Caco-2 (cell line): ENCODE data around the gene VWA2. TPM values are rescaled to one million over a fixed set of nuclear protein-coding genes. Genes with fewer than 3 reads are reported as not detected.

Source experiments
- BruUV-seq: library from RNA; stranded (reverse); fragments of 400-500 nt; replicated peaks from 2 replicates; lab custom pipeline; 2021; lab: Mats Ljungman, UMichigan
- CTCF ChIA-PET: fragments of 300-600 bp; sonication (Branson Sonifier 250); formaldehyde crosslinking; loops from one replicate; lab custom pipeline; 2022; ENCODE audit warnings: antibody characterized with exemption; lab: Charles Lee
- POLR2A ChIA-PET: fragments of 300-600 bp; sonication (Branson Sonifier 250); formaldehyde crosslinking; loops from one replicate; lab custom pipeline; 2022; ENCODE audit warnings: antibody characterized with exemption; lab: Charles Lee
- DNase-seq, 2 experiments: peaks; one replicate each; pipeline versions ENCODE4 v3.0.0 to v3.0.0-alpha.2; 2020 to 2022
- H3K27me3 ChIP-seq: replicated peaks from 2 replicates; pipeline ENCODE4 v1.6.0; 2011; ENCODE audit warnings: low read length; ENCODE audit not compliant: control insufficient read depth, insufficient read depth
- H3K36me3 ChIP-seq: 2 replicates; pipeline ENCODE4 v1.5.1; 2011; ENCODE audit warnings: low read length; ENCODE audit not compliant: control insufficient read depth, insufficient read depth
- H3K4me1 ChIP-seq: fragments of 250-450 bp; sonication (Bioruptor Pico); 2 replicates; pipeline ENCODE4 v1.5.1; 2020; ENCODE audit warnings: mild to moderate bottlenecking
- H3K4me3 ChIP-seq: 2 replicates; pipeline ENCODE4 v1.5.1; 2011; ENCODE audit warnings: low read depth, mild to moderate bottlenecking, control low read depth, low read length
- H3K9me3 ChIP-seq: fragments of 250-450 bp; sonication (Bioruptor Pico); 2 replicates; pipeline ENCODE4 v1.5.1; 2020; ENCODE audit warnings: mild to moderate bottlenecking, moderate library complexity
- H3K27ac Mint-ChIP-seq: one replicate; pipeline ENCODE4 v1.8.0; 2022; ENCODE audit warnings: mixed read lengths; ENCODE audit not compliant: unreplicated experiment
- H3K27me3 Mint-ChIP-seq: one replicate; pipeline ENCODE4 v1.8.0; 2022; ENCODE audit warnings: mixed read lengths; ENCODE audit not compliant: insufficient read depth, unreplicated experiment
- H3K36me3 Mint-ChIP-seq: one replicate; pipeline ENCODE4 v1.8.0; 2022; ENCODE audit warnings: mild to moderate bottlenecking, mixed read lengths; ENCODE audit not compliant: insufficient read depth, unreplicated experiment
- H3K4me1 Mint-ChIP-seq: one replicate; pipeline ENCODE4 v1.8.0; 2022; ENCODE audit warnings: low read depth, mixed read lengths; ENCODE audit not compliant: unreplicated experiment
- H3K4me3 Mint-ChIP-seq: one replicate; pipeline ENCODE4 v1.8.0; 2022; ENCODE audit warnings: mild to moderate bottlenecking, moderate library complexity, mixed read lengths; ENCODE audit not compliant: unreplicated experiment
- H3K9me3 Mint-ChIP-seq: one replicate; pipeline ENCODE4 v1.8.0; 2022; ENCODE audit warnings: mixed read lengths; ENCODE audit not compliant: unreplicated experiment
- CTCF ChIP-seq, 2 experiments: fragments of 200-600 bp in 1 of 2; IDR thresholded peaks; 1 replicate in 1 of 2; 2 replicates in 1 of 2; pipeline versions ENCODE4 v1.5.1 to v1.8.0; 2011 to 2022; ENCODE audit warnings: antibody characterized with exemption in 1 of 2, control low read depth in 1 of 2, inconsistent platforms in 1 of 2, low read depth in 1 of 2, low read length in 1 of 2, mild to moderate bottlenecking in 1 of 2, moderate library complexity in 1 of 2; ENCODE audit not compliant: insufficient read depth in 1 of 2, severe bottlenecking in 1 of 2, unreplicated experiment in 1 of 2
- intact Hi-C: fragments of 100-400 bp; cut with micrococcal nuclease; formaldehyde crosslinking; loops from one replicate; pipeline ENCODE4 v1.10.0; 2022; ENCODE audit not compliant: unreplicated experiment
- total RNA-seq: library from RNA; stranded (reverse); gene quantifications from 2 replicates; pipeline ENCODE4 v1.2.3, GENCODE V29; 2022

Gene VWA2
- total RNA-seq, 1 experiment from 2014 or later = 1.2 TPM

DNA sequence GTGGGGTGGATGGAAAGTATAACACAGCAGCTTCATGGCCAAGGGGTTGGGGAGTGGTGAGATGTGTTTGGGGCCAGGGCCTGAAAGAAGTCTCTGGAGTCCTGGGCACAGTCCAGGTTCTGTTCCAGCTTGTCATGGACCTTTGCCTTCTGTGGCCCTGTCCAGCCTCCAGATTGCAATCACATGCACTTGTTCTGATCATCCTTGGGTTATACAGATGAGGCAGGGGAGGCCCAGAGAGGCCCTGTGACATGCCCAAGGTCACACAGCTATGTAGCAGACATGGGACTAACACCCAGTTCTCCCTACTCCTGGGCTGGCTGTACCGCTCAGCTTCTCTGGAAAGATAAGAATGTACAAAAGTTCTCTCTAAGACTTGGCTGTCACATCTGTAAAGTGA lies 11.7 kb downstream of the VWA2 start:
- H3K27me3 ChIP-seq = no peaks in the 10 kb centered on the region
- intact Hi-C loops = no loop called here
- H3K4me1 ChIP-seq = no peaks in the 10 kb centered on the region
- no peaks in the 10 kb centered on the region for H3K27me3 Mint-ChIP-seq
- no peaks in the 10 kb centered on the region for H3K36me3 ChIP-seq
- peaks cover 3% of the 10 kb centered on the region; the same call in 1 of the 2 replicates for H3K9me3 ChIP-seq
- H3K4me3 ChIP-seq = no peak overlapping the region
- H3K36me3 Mint-ChIP-seq = peaks cover 26% of the 10 kb centered on the region
- peaks cover 9% of the 10 kb centered on the region for H3K9me3 Mint-ChIP-seq
- no peak overlapping the region for H3K27ac Mint-ChIP-seq
- ChIA-PET CTCF (no interaction called here), POLR2A (no interaction called here)
- no peak for TF ChIP-seq CTCF (IDR thresholded peaks at IDR 0.05; ENCODE audit: insufficient read depth in 1 of 2, low read depth in 1 of 2, low read length in 1 of 2, severe bottlenecking in 1 of 2, unreplicated experiment in 1 of 2)
- DNase-seq = no peak
- H3K4me1 Mint-ChIP-seq = no peaks in the 10 kb centered on the region
- H3K4me3 Mint-ChIP-seq = no peak overlapping the region
- BruUV-seq = no TSS peak

- no peak for TF ChIP-seq CTCF (IDR thresholded peaks at IDR 0.05; ENCODE audit: insufficient read depth in 1 of 2, low read depth in 1 of 2, low read length in 1 of 2, severe bottlenecking in 1 of 2, unreplicated experiment in 1 of 2)
- H3K4me1 ChIP-seq = no peaks in the 10 kb centered on the region
- no peaks in the 10 kb centered on the region for H3K36me3 ChIP-seq
- POLR2A ChIA-PET = no interaction called here
- H3K9me3 Mint-ChIP-seq = peaks cover 9% of the 10 kb centered on the region
- BruUV-seq = no TSS peak
- H3K4me1 Mint-ChIP-seq = no peaks in the 10 kb centered on the region
- H3K4me3 Mint-ChIP-seq = no peak overlapping the region
- intact Hi-C loops = no loop called here
- no peak overlapping the region for H3K27ac Mint-ChIP-seq
- no peaks in the 10 kb centered on the region for H3K27me3 ChIP-seq
- H3K4me3 ChIP-seq = no peak overlapping the region
- peaks cover 3% of the 10 kb centered on the region; the same call in 1 of the 2 replicates for H3K9me3 ChIP-seq
- H3K36me3 Mint-ChIP-seq = peaks cover 26% of the 10 kb centered on the region
- H3K27me3 Mint-ChIP-seq = no peaks in the 10 kb centered on the region
- DNase-seq = no peak
- CTCF ChIA-PET = no interaction called here
Observed at GRCh38 chr10:114252092-114252491, 13.0 kb downstream of the VWA2 start.

GRCh38 chr10:114252883-114253282 lies 13.8 kb downstream of the VWA2 start:
- ChIA-PET POLR2A (no interaction called here), CTCF (no interaction called here)
- Histone ChIP-seq H3K9me3 (peaks cover 3% of the 10 kb centered on the region; the same call in 1 of the 2 replicates), H3K4me1 (no peaks in the 10 kb centered on the region), H3K27me3 (no peaks in the 10 kb centered on the region), H3K36me3 (no peaks in the 10 kb centered on the region), H3K4me3 (no peak overlapping the region)
- no peaks in the 10 kb centered on the region for H3K27me3 Mint-ChIP-seq
- TF ChIP-seq CTCF (IDR thresholded peaks at IDR 0.05; ENCODE audit: insufficient read depth in 1 of 2, low read depth in 1 of 2, low read length in 1 of 2, severe bottlenecking in 1 of 2, unreplicated experiment in 1 of 2) = no peak
- peaks cover 9% of the 10 kb centered on the region for H3K9me3 Mint-ChIP-seq
- intact Hi-C loops = no loop called here
- no peak for DNase-seq
- peaks cover 26% of the 10 kb centered on the region for H3K36me3 Mint-ChIP-seq
- BruUV-seq = no TSS peak
- peak overlapping the region; percentile 60 for H3K27ac Mint-ChIP-seq
- peaks cover 5% of the 10 kb centered on the region for H3K4me1 Mint-ChIP-seq
- no peak overlapping the region for H3K4me3 Mint-ChIP-seq
